HG03520 (cell line): Measurements from ENCODE around the gene GAD1.

ENCODE experiments used
- ATAC-seq: cut with Tn5 transposase; IDR thresholded peaks from one replicate; pipeline ENCODE4 v1.9.1; 2021; ENCODE audit warnings: mild to moderate bottlenecking, moderate library complexity; ENCODE audit not compliant: unreplicated experiment

GAD1 gene

DNA sequence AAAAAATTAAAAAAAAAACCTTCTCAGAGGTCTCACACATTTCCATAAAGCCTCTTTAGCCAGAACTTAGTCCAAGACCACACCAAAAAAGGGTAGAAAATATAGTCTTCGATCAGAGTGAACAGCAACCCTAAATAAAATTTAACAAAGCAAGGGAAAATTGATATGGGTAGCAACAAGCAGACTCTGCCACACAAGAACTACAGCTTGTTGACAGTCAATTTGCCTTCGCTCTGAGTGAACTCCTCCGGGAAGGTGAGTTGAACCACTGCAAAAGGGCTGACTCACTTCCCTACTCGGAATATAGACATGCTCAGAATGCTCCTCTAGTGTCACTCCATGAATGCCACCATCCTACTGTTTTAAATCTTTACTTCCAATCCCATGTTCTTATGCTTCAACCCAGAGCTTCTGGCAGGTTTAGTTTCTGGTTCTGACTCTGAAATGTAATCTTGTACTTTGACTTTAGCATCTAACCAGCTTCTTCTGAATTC is 24.1 kb downstream of the GAD1 start:
- ATAC-seq: no peak

GRCh38 chr2:170842785-170843184 is 26.1 kb downstream of the GAD1 start:
- no peak for ATAC-seq

- ATAC-seq: no peak
Measured at GRCh38 chr2:170843656-170844055, 27.0 kb downstream of the GAD1 start.

DNA sequence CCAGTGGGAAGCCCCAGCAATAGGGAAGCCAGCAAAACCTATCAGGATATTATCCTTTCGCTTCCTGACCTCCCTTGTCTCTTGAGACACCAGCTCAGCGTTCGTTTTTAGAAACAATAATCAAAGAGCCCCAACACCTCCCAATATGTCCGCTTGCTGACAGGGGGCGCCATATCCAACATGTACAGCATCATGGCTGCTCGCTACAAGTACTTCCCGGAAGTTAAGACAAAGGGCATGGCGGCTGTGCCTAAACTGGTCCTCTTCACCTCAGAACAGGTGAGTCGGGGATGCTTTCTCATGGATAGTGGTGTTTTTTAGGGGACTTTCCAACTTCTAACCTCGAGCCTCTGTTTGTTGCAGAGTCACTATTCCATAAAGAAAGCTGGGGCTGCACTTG is 28.7 kb downstream of the GAD1 start:
- no peak for ATAC-seq

DNA sequence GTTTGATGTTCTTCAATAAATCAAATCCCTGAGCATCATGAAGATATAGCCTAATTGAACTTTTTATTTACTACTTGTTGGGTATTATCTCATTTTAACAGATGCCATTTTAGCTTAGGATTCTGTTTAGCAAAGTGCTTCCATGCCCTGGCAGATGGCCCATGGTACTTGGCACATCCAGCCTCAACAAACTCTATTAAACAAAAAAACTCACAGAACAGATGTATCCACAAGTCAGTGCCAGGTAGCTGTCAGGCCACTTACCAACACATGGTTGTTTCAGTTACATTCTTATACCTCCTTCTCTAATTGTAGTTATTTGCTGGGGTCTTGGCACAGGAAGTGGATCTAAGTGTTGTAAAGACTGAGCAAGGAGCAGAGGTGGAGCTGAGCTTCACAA is 29.6 kb downstream of the GAD1 start:
- no peak for ATAC-seq

DNA sequence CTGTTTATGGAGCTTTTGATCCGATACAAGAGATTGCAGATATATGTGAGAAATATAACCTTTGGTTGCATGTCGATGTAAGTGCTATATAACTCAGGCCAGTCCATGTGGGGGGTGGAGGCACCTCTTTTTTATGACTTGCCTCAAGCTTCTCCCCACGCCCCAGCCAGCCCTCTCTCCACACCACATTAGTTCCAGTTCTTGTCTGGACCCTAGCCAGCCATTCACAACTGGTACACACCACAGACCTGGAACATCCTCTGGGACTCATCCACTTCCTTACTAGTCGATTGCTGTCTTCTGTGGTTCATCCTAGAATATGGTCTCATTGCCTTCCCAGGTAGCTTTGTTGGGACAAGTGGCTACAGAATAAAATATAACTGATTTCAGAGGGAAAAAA is 31.0 kb downstream of the GAD1 start:
- ATAC-seq: no peak

DNA sequence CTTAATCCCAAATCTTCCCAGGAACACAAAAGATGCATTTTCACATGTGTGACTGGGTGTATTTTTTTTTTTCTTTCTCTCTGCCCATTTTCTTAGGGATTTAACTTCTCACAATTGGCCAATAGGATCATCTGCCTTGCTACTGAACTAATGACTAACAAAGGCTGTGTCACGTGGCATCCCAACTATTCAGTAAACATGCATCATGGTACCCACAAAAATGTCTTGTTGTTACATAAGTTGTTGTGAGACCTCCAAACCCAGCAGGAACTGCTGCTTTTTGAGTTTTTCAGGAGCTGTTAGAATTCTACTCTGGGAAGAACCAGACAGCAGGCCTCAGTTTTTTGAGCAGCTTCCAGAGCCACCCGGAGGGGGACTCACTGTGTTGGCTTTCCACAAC is 31.9 kb downstream of the GAD1 start:
- no peak for ATAC-seq

GRCh38 chr2:170850251-170850650 is 33.6 kb downstream of the GAD1 start:
- no peak for ATAC-seq

GRCh38 chr2:170851635-170852034 is 34.9 kb downstream of the GAD1 start:
- no peak for ATAC-seq

- no peak for ATAC-seq
Measured at GRCh38 chr2:170856066-170856465, 39.4 kb downstream of the GAD1 start.

GRCh38 chr2:170862286-170862902 is 45.7 kb downstream of the GAD1 start:
- ATAC-seq: no peak

GRCh38 chr2:170863087-170863486 is 46.4 kb downstream of the GAD1 start:
- no peak for ATAC-seq

GRCh38 chr2:170869036-170869435 is 52.3 kb downstream of the GAD1 start:
- ATAC-seq: no peak

GRCh38 chr2:170869461-170869860 is 52.8 kb downstream of the GAD1 start:
- no peak for ATAC-seq

DNA sequence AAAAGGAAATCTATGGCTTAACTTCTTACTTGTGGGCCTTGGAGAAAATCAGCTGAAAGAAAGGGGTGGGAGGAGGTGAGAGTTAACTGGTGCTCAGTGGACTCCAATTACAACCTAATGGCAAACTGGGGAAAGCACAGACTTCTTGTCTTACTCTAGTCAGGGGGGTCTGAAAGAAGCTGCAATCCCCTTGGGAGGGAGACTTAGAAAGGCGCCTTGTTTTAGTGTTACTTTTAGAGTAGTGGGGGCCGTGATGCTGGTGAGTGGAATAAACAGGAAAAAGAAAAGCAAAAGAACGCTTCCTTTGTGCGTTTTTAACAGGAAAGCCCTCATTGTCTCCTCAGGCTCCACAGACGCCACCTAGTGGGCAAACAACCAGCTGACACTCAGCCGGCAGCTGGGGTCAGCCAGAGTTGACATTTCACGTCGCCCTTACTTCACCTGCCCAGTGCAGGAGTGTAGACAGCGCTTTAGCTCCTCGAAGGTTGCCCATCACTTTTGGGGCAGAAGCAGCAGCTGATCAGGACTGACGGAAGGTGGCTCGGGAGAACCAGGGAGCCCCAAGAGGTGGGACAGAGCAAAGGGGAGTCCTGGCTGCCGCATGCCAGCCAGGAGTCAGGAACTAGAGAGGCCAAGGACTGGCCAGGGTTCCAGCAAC is 56.5 kb downstream of the GAD1 start:
- peak; percentile 80 for ATAC-seq

DNA sequence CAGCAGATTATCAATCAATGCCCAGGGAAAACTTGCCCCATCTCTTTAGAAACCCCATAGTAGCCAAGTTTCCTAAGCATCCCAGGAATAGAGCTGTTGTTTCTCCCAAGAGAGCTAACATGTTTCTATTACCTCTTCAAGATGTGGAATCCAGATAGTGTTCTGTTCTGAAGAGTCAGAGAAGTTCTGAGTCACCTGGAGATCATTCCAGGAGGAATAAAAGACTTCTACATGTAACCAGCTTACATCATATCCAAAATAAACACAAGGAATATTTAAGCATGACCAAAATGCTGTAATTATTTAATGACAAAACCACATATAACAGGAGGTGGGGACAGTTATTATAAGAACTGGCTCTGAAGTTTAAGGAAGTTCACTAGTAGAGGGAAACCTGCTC is 61.4 kb downstream of the GAD1 start:
- no peak for ATAC-seq

DNA sequence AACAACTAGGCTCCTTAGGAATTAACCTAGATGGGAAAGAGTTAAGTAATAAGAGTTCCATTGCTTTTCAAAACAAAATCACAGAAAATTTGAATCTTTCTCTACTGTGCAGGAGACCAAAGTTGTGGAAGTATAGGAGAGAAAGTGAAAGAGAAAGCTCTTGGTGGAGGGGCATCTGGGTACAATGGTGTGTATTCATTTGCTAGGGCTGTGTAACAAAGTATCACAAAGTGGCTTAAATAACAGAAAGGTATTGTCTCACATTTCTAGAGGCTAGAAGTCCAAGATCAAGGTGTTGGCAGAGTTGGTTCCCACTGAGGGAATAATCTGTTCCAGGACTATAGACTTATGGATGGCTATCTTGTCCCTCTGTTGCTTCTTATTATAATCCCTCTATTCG is 61.8 kb downstream of the GAD1 start:
- ATAC-seq: peak; percentile 46

DNA sequence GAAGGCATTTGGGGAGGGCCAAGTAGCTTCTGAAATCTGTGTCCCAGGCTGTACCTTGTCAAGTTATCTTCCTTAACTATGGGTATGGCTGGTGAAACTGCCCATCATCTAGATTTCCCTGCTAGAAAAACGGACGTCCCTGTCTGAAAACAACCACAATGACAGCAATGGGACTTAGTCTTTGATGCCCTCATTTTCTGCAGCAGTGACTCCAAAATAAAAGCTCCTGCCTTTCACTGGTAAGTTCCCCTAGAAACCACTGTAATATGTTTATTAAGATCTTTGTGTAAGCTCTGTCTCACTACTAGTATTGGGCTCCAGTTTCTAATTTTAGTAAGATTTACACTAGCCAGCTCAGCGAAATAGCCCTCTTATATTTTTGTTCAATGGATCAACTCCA is 65.2 kb downstream of the GAD1 start:
- ATAC-seq: no peak

DNA sequence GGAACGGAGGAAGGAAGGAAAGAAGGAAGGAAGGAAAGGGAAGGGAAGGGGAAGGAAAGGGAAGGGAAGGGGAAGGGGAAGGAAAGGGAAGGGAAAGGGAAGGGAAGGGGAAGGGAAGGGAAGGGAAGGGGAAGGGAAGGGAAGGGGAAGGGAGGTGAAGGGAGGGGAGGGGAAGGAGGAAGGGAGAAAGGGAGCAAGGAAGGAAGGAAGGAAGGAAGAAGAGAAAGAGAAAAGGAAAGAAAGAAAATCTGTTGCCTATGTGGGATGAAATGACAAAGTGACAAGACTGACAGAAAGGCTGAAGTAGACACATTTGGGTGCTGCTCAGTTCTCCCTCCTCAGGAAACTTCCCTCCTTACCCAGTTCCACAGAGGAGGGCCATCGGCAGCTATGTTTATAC is 66.1 kb downstream of the GAD1 start:
- ATAC-seq: no peak

DNA sequence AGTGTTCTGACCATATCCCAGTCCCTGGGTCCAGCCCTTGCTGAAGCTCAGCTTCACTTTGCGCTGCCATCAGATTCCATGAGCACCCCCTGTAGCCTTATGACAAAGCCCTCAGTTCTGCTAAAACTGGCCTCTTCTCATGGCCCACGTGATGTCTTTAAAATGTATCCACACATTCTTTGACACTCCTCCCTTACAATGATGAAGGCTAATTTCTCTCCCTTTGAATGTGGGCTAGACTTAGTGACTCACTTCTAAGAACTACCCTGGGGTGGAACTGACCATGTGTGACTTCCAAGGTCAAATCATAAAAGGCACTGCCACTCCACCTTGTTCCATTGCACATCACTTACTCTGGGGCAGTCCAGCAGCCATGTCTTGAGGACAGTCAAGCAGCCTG is 67.0 kb downstream of the GAD1 start:
- ATAC-seq: no peak

DNA sequence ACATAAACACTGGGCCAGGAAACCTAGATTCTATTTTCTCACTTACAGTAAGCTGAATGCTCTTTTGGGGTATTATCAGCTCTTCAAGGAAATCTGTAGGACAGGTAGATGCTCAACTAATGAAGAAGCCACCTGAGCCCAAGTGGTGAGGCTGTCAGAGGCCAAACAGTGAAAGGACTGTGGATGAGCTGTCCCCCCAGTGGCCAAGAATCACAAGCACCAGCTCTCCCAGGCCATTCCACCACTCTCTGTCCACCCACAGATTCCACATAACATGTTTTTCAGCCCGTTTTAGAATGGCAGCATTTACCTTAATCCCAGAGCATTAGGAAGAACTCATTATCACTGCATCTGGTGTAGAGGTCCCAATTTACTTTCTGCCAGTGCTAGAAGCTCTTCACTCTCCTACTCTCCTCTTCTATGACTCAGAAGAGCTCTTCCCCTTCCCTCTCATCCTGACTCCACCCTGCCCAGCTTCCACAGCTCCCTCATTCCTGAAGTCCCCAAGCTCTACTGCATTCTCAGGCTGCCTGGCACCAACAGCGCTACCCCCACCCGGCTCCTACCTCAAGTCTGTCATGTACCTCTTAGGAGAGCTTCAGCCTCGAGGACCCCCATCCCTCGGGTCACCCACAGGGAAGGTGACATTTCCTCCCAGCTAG is 68.6 kb downstream of the GAD1 start:
- no peak for ATAC-seq

DNA sequence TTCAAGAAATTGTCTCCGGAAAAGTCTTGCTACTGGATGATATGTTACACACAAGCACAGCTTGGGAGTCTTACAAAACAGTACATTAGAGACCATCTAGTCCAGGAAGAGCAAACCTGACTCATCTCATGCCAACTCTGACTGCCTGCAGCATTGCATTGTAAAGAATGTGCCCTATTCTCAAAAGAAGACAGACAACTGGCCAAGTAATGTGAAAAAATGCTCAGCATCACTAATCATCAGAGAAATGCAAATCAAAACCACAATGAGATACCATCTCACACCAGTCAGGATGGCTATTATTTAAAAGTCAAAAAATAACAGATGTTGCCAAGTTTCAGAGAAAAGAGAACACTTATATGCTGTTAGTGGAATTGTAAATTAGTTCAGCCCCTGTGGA is 69.7 kb downstream of the GAD1 start:
- no peak for ATAC-seq
